ENCODE measurements around the gene DPP9. TPM values are rescaled to one million over a fixed set of nuclear protein-coding genes. Genes with fewer than 3 reads are reported as not detected.

Gene DPP9
- total and polyA plus RNA-seq, 2 of the 13 experiments (the other 11 are each of a cell fraction or from before 2014, with no cell fraction given), result 8.4 to 25.8 TPM

- TF ChIP-seq ZBTB7B (CRISPR knock-in tag; IDR thresholded peaks at IDR 0.05) (0 out of 2 replicates have a peak, but pooled peaks have one; percentile 19), ZNF329 (CRISPR knock-in tag; IDR thresholded peaks at IDR 0.05; ENCODE audit: low read depth) (peak; percentile 48; the same call in 1 of the 2 replicates), E2F2 (CRISPR knock-in tag; IDR thresholded peaks at IDR 0.05; ENCODE audit: borderline replicate concordance) (no peak), ZNF121 (CRISPR knock-in tag; IDR thresholded peaks at IDR 0.05) (no peak), CTCF (CRISPR knock-in tag; IDR thresholded peaks at IDR 0.05) (no peak; the same call in 1 of the 2 replicates), PRDM10 (CRISPR knock-in tag; IDR thresholded peaks at IDR 0.05; ENCODE audit: low read depth) (peak; percentile 82), MAZ (IDR thresholded peaks at IDR 0.05; ENCODE audit: borderline replicate concordance, low read depth, low read length) (no peak), MAZ (CRISPR knock-in tag; IDR thresholded peaks at IDR 0.05; ENCODE audit: low read depth) (peak; percentile 33; the same call in 1 of the 2 replicates), ERF (CRISPR knock-in tag; IDR thresholded peaks at IDR 0.05) (0 out of 2 replicates have a peak, but pooled peaks have one; percentile 41), POLR2AphosphoS5 (IDR thresholded peaks at IDR 0.05; ENCODE audit: low read depth, low read length) (peak; percentile 74), PRPF4 (IDR thresholded peaks at IDR 0.05; ENCODE audit: low read depth, low read length, poor library complexity, severe bottlenecking) (no peak), MXD4 (CRISPR knock-in tag; IDR thresholded peaks at IDR 0.05) (no peak; the same call in 1 of the 2 replicates), ZHX1 (CRISPR knock-in tag; IDR thresholded peaks at IDR 0.05; ENCODE audit: low read depth) (0 out of 2 replicates have a peak, but pooled peaks have one; percentile 46), TFDP1 (CRISPR knock-in tag; IDR thresholded peaks at IDR 0.05; ENCODE audit: borderline replicate concordance) (no peak; the same call in 1 of the 2 replicates), ZNF224 (CRISPR knock-in tag; IDR thresholded peaks at IDR 0.05) (no peak), SRF (IDR thresholded peaks at IDR 0.05; ENCODE audit: low read depth, low read length) (no peak), HMG20B (CRISPR knock-in tag; conservative IDR thresholded peaks at IDR 0.05) (0 out of 2 replicates have a peak, but pooled peaks have one; percentile 46), ZFY (CRISPR knock-in tag; IDR thresholded peaks at IDR 0.05) (peak; percentile 44; the same call in 1 of the 2 replicates)
Measured at GRCh38 chr19:4705413-4706131, 18.1 kb downstream of the DPP9 start (continued).
